ENCODE data around the gene GPR161. TPM values are rescaled to one million over a fixed set of nuclear protein-coding genes. Genes with fewer than 3 reads are reported as not detected.

Gene GPR161
- total RNA-seq, 1 experiment from 2014 or later: 6.0 TPM

DNA sequence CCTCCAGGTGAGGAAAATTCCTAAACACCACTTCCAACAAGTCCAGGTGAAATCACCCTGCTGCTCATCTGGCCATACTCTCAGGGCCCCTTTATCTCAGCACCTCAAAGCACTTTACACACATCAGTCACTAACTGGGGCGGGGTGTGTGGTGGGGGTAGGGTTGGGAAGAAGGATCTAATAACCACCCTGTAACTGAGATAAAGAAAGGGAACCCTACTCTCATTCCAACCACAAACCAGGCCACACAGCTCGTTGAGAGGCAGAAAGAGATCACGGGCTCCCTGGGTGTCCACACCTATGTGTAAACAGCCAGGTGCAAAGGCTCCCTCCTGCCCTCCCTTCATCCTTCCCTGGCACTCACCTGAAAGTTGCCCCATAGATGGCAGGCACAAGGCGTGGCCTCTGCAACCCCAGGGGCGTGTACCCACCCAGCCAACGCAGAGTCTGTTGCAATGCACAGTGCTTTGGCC lies 20.4 kb downstream of the GPR161 start:
- H3K36me3 ChIP-seq (ENCODE audit: low read depth): no peaks in the 10 kb centered on the region
- H4K20me1 ChIP-seq (ENCODE audit: insufficient read depth): no peaks in the 10 kb centered on the region
- TF ChIP-seq EZH2 (IDR thresholded peaks at IDR 0.05; ENCODE audit: low read depth): no peak
- TF ChIP-seq, protein P1, sequence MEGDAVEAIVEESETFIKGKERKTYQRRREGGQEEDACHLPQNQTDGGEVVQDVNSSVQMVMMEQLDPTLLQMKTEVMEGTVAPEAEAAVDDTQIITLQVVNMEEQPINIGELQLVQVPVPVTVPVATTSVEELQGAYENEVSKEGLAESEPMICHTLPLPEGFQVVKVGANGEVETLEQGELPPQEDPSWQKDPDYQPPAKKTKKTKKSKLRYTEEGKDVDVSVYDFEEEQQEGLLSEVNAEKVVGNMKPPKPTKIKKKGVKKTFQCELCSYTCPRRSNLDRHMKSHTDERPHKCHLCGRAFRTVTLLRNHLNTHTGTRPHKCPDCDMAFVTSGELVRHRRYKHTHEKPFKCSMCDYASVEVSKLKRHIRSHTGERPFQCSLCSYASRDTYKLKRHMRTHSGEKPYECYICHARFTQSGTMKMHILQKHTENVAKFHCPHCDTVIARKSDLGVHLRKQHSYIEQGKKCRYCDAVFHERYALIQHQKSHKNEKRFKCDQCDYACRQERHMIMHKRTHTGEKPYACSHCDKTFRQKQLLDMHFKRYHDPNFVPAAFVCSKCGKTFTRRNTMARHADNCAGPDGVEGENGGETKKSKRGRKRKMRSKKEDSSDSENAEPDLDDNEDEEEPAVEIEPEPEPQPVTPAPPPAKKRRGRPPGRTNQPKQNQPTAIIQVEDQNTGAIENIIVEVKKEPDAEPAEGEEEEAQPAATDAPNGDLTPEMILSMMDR (conservative IDR thresholded peaks at IDR 0.05): no peak
- H3K4me2 ChIP-seq: no peak overlapping the region
- ChIA-PET CTCF (interaction anchor here (1.0 to 1.3 kb wide), 2 partner anchors 26 to 34 kb away, joined by 3 read pairs; no protein-coding TSS in a partner anchor), POLR2A (ENCODE audit: unreplicated experiment) (no interaction called here)
- intact Hi-C loops (cut with micrococcal nuclease; ENCODE audit: unreplicated experiment): no loop called here
- H3K9me3 ChIP-seq (ENCODE audit: insufficient read depth, low read depth): no peaks in the 10 kb centered on the region
- no peak overlapping the region for H3K27ac ChIP-seq
- H3K27me3 ChIP-seq (ENCODE audit: insufficient read depth, low read depth): no peaks in the 10 kb centered on the region
- H2AFZ ChIP-seq: no peak overlapping the region
- 0 out of 2 replicates have a peak, but pooled peaks cover 8% of the 10 kb centered on the region for H3K4me1 ChIP-seq (replicated peaks; ENCODE audit: insufficient read depth)
- DNase-seq: peak; percentile 37 to 53
- no peaks in the 10 kb centered on the region for H3K79me2 ChIP-seq (ENCODE audit: low read depth)
- no peaks in the 10 kb centered on the region for H3K9me2 ChIP-seq (ENCODE audit: insufficient read depth)
- H3F3A ChIP-seq (ENCODE audit: insufficient read depth, low read depth): no peaks in the 10 kb centered on the region; the same call in 1 of the 2 replicates
- no peak overlapping the region for H3K4me3 ChIP-seq
- no TSS peak for BruUV-seq (replicated peaks)

DNA sequence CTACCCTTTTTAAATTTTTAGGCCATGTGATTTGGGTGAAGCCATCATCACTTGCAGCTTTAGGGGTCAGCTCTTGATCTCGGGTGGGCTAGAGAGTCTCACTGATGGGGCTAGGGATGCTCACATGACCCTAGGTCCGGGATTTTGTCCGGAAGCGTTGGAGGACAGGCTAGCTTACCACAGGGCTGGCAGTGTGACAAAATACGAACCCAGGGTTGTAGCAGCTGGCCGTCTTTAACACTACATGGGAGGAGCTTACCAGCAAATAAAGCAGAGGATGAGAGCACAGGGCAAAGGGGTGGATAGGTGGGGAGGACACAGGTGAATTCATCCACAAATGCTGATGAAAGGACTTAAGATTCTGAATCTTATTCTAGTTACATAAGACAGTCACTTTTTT lies 21.9 kb downstream of the GPR161 start:
- Histone ChIP-seq H3K79me2 (ENCODE audit: low read depth) (no peaks in the 10 kb centered on the region), H3K4me1 (replicated peaks; ENCODE audit: insufficient read depth) (0 out of 2 replicates have a peak, but pooled peaks cover 8% of the 10 kb centered on the region), H3K36me3 (ENCODE audit: low read depth) (no peaks in the 10 kb centered on the region), H3K27ac (no peak overlapping the region), H3K27me3 (ENCODE audit: insufficient read depth, low read depth) (no peaks in the 10 kb centered on the region), H3K4me3 (no peak overlapping the region), H3F3A (ENCODE audit: insufficient read depth, low read depth) (no peaks in the 10 kb centered on the region; the same call in 1 of the 2 replicates), H2AFZ (no peak overlapping the region), H4K20me1 (ENCODE audit: insufficient read depth) (no peaks in the 10 kb centered on the region), H3K4me2 (no peak overlapping the region), H3K9me3 (ENCODE audit: insufficient read depth, low read depth) (no peaks in the 10 kb centered on the region), H3K9me2 (ENCODE audit: insufficient read depth) (no peaks in the 10 kb centered on the region)
- CTCF ChIA-PET: no interaction called here
- TF ChIP-seq, protein P1 (conservative IDR thresholded peaks at IDR 0.05): no peak
- TF ChIP-seq EZH2 (IDR thresholded peaks at IDR 0.05; ENCODE audit: low read depth): no peak
- POLR2A ChIA-PET (ENCODE audit: unreplicated experiment): no interaction called here
- intact Hi-C loops (cut with micrococcal nuclease; ENCODE audit: unreplicated experiment): no loop called here
- no TSS peak for BruUV-seq (replicated peaks)
- DNase-seq: no peak

DNA sequence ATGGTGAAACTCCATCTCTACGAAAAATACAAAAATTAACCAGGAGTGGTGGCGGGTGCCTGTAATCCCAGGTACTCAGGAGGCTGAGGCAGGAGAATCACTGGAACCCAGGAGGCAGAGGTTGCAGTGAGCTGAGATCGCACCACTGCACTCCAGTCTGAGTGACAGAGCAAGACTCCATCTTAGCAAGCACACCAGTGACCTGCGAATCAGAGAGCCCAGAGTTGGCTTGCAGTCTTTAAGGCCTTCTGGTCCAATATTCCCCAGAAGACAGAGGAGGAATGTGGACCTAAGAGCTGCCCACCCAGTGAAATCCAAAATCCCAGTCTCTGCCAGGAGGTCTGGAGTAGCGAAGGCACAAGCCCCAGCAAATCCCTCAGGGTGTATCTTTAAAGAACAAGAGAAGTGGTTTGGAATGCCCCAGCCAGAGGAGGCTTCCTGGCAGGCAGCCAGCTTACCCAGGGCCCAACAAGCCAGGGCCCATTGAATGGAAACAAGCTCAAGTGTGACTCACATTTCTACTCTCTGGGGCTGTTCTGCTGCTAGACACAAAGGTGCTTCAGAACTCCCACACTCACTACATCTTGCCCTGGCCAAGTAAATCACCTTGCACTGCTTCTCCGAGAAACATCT lies 23.9 kb downstream of the GPR161 start:
- Histone ChIP-seq H3K4me1 (replicated peaks; ENCODE audit: insufficient read depth) (0 out of 2 replicates have a peak, but pooled peaks cover 8% of the 10 kb centered on the region), H3K9me3 (ENCODE audit: insufficient read depth, low read depth) (no peaks in the 10 kb centered on the region), H3K27ac (no peak overlapping the region), H4K20me1 (ENCODE audit: insufficient read depth) (no peaks in the 10 kb centered on the region), H3K4me2 (no peak overlapping the region), H3F3A (ENCODE audit: insufficient read depth, low read depth) (no peaks in the 10 kb centered on the region; the same call in 1 of the 2 replicates), H3K79me2 (ENCODE audit: low read depth) (no peaks in the 10 kb centered on the region), H3K27me3 (ENCODE audit: insufficient read depth, low read depth) (no peaks in the 10 kb centered on the region), H3K4me3 (no peak overlapping the region), H3K36me3 (ENCODE audit: low read depth) (no peaks in the 10 kb centered on the region), H2AFZ (no peak overlapping the region), H3K9me2 (ENCODE audit: insufficient read depth) (no peaks in the 10 kb centered on the region; the same call in 1 of the 2 replicates)
- BruUV-seq (replicated peaks): no TSS peak
- ChIA-PET CTCF (no interaction called here), POLR2A (ENCODE audit: unreplicated experiment) (interaction anchor here (0.6 to 0.7 kb wide), 2 partner anchors 10 to 316 kb away, joined by 5 to 6 read pairs; no protein-coding TSS in a partner anchor)
- intact Hi-C loops (cut with micrococcal nuclease; ENCODE audit: unreplicated experiment): no loop called here
- TF ChIP-seq EZH2 (IDR thresholded peaks at IDR 0.05; ENCODE audit: low read depth): no peak
- TF ChIP-seq, protein P1 (conservative IDR thresholded peaks at IDR 0.05): no peak
- DNase-seq: peak; percentile 38 to 76

Data from PC-9 (cell line).